Measurements from ENCODE around the gene NLK.

NLK gene

DNA sequence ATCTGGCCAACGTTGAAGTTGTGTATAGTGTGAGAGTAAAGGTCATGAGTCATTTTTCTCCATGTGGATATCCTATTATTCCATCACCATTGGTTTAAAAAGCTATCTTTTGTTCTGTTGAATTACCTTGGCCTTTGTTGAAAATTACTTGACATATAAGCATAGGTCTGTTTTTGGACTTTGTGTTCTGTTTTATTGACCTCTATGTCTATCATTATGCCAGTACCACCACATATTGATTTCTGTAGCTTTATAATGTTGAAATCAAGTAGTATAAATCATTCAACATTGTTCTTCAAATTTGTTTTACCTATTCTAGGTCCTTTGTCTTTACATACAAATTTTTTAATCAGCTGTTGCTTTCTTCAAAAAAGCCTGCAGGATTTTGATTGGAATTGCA, 58.5 kb downstream of the NLK start:
- Histone ChIP-seq H3K9me3 (no peaks in the 10 kb centered on the region), H3K4me1 (ENCODE audit: control insufficient read depth in 1 of 2, insufficient read depth in 1 of 2, low read depth in 1 of 2, low read length in 1 of 2) (no peaks in the 10 kb centered on the region), H3K4me3 (ENCODE audit: low read depth in 1 of 2, low read length in 1 of 2) (no peak overlapping the region), H3K36me3 (no peaks in the 10 kb centered on the region), H3K27ac (no peak overlapping the region), H3K27me3 (no peaks in the 10 kb centered on the region)
- TF ChIP-seq, protein P1, sequence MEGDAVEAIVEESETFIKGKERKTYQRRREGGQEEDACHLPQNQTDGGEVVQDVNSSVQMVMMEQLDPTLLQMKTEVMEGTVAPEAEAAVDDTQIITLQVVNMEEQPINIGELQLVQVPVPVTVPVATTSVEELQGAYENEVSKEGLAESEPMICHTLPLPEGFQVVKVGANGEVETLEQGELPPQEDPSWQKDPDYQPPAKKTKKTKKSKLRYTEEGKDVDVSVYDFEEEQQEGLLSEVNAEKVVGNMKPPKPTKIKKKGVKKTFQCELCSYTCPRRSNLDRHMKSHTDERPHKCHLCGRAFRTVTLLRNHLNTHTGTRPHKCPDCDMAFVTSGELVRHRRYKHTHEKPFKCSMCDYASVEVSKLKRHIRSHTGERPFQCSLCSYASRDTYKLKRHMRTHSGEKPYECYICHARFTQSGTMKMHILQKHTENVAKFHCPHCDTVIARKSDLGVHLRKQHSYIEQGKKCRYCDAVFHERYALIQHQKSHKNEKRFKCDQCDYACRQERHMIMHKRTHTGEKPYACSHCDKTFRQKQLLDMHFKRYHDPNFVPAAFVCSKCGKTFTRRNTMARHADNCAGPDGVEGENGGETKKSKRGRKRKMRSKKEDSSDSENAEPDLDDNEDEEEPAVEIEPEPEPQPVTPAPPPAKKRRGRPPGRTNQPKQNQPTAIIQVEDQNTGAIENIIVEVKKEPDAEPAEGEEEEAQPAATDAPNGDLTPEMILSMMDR (IDR thresholded peaks at IDR 0.05) = no peak

DNA sequence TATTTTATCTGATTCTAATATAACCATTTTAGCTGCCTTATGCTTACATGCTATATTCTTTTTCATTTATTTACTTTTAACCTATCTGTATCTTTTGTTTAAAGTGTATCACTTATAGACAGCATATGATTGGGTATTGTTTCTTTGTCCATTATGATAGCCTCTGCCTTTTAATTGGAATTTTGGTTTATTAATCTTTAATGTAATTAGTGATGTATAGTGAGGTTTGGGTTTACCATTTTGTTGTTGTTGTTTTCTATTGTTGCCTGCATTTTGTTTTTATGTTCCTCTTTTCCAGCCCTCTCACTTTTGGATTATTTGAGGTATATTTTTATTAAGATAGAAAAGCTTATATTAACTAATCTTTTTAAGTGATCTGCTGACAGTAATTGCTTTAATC, 59.4 kb downstream of the NLK start:
- TF ChIP-seq, protein P1 (IDR thresholded peaks at IDR 0.05) = no peak
- H3K4me1 ChIP-seq (ENCODE audit: control insufficient read depth in 1 of 2, insufficient read depth in 1 of 2, low read depth in 1 of 2, low read length in 1 of 2) = no peaks in the 10 kb centered on the region
- H3K27me3 ChIP-seq = no peaks in the 10 kb centered on the region
- no peak overlapping the region for H3K27ac ChIP-seq
- no peaks in the 10 kb centered on the region for H3K9me3 ChIP-seq
- H3K4me3 ChIP-seq (ENCODE audit: low read depth in 1 of 2, low read length in 1 of 2) = no peak overlapping the region
- no peaks in the 10 kb centered on the region for H3K36me3 ChIP-seq

DNA sequence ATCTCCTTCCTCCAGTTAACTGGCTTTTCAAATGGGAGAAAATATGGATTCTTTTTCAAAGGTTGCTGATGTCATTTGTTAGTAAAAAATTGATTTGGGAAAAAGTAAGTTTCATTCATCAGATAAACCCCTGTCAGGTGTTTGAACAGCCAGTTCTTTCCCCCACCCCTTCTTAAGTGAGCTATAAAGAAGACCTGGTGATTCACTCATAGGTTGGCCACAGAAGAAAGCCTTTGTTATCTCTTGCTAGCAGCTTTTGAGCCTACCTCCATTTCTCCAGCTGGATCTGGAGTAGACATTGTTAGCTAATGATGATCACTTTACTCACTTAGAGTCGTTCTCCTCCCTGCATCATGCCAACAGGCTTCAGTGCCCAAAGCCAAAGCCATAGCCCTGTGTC, 63.0 kb downstream of the NLK start:
- H3K36me3 ChIP-seq = no peaks in the 10 kb centered on the region
- no peaks in the 10 kb centered on the region for H3K9me3 ChIP-seq
- H3K4me3 ChIP-seq (ENCODE audit: low read depth in 1 of 2, low read length in 1 of 2) = no peak overlapping the region
- H3K27me3 ChIP-seq = no peaks in the 10 kb centered on the region
- no peaks in the 10 kb centered on the region for H3K4me1 ChIP-seq (ENCODE audit: control insufficient read depth in 1 of 2, insufficient read depth in 1 of 2, low read depth in 1 of 2, low read length in 1 of 2)
- TF ChIP-seq, protein P1 (IDR thresholded peaks at IDR 0.05) = no peak
- H3K27ac ChIP-seq = no peak overlapping the region

DNA sequence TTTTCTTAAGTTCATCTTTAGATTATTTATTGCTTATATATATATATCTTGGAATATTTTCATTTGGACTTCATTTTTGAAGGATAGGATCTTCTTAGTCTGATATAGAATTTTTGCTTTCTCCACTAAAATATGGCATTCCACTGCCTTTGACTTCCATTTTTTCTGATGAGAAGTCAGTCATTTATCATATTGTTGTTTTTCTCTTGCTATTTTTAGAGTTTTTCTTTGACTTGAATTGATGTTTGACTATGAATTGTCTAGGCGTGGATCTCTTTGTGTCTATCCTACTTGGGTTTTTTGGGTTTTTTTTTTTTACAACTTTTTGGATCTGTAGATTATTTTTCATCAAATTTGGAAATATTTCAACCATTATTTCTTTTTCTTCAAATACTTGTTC, 67.7 kb downstream of the NLK start:
- Histone ChIP-seq H3K27me3 (no peaks in the 10 kb centered on the region), H3K36me3 (no peaks in the 10 kb centered on the region), H3K4me3 (ENCODE audit: low read depth in 1 of 2, low read length in 1 of 2) (no peak overlapping the region), H3K4me1 (ENCODE audit: control insufficient read depth in 1 of 2, insufficient read depth in 1 of 2, low read depth in 1 of 2, low read length in 1 of 2) (no peaks in the 10 kb centered on the region), H3K27ac (no peak overlapping the region), H3K9me3 (no peaks in the 10 kb centered on the region)
- TF ChIP-seq, protein P1 (IDR thresholded peaks at IDR 0.05) = no peak

DNA sequence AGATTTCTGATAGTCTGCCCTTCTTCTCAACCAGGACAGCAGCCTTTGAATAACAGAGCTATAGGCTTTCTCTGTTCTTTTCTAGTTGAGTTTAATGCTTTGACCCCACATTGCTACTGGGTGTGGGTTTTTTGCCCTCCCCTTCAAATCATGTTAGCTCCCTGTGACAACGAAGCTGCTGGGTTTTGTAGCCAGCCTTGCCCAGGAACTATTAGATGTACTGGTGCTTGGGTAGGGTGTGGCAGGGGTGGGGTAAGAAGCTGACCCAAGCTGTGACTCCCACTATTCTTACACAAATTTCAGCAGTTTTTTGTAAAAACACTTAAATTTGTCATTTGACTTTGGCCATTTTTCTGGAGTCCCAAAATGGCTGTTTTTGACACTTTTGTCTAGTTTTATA, 69.7 kb downstream of the NLK start:
- H3K27me3 ChIP-seq = no peaks in the 10 kb centered on the region
- H3K9me3 ChIP-seq = no peaks in the 10 kb centered on the region
- H3K4me1 ChIP-seq (ENCODE audit: control insufficient read depth in 1 of 2, insufficient read depth in 1 of 2, low read depth in 1 of 2, low read length in 1 of 2) = no peaks in the 10 kb centered on the region
- no peak overlapping the region for H3K27ac ChIP-seq
- no peaks in the 10 kb centered on the region for H3K36me3 ChIP-seq
- TF ChIP-seq, protein P1 (IDR thresholded peaks at IDR 0.05) = no peak
- H3K4me3 ChIP-seq (ENCODE audit: low read depth in 1 of 2, low read length in 1 of 2) = no peak overlapping the region

DNA sequence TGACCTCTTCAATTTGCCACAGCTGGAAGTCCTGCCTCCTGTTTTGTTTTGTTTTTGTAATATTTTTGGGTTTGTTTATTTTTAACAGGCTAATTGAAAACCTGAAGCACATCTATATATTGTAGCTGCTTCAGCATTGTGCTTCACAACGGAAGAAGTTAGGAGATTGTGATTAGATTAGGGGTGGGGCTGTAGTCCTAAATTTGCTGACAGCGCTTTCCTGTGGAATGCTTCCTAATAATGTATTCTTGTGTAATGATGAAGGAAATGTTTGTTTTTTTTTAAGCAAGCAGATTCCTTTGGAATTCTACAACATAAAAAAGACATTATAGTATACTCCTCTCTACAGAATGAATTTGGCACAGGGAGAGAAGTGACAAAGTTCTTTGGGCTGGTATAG, 70.1 kb downstream of the NLK start:
- TF ChIP-seq, protein P1 (IDR thresholded peaks at IDR 0.05) = no peak
- no peaks in the 10 kb centered on the region for H3K4me1 ChIP-seq (ENCODE audit: control insufficient read depth in 1 of 2, insufficient read depth in 1 of 2, low read depth in 1 of 2, low read length in 1 of 2)
- H3K27ac ChIP-seq = no peak overlapping the region
- no peaks in the 10 kb centered on the region for H3K9me3 ChIP-seq
- no peaks in the 10 kb centered on the region for H3K36me3 ChIP-seq
- H3K27me3 ChIP-seq = no peaks in the 10 kb centered on the region
- no peak overlapping the region for H3K4me3 ChIP-seq (ENCODE audit: low read depth in 1 of 2, low read length in 1 of 2)
